ENCODE results near the gene FOXM1. TPM values are rescaled to one million over a fixed set of nuclear protein-coding genes. Genes with fewer than 3 reads are reported as not detected.

FOXM1 gene
- total and polyA plus RNA-seq, 12 donors, result 0.79 to 8.6 (median 2.3) TPM

DNA sequence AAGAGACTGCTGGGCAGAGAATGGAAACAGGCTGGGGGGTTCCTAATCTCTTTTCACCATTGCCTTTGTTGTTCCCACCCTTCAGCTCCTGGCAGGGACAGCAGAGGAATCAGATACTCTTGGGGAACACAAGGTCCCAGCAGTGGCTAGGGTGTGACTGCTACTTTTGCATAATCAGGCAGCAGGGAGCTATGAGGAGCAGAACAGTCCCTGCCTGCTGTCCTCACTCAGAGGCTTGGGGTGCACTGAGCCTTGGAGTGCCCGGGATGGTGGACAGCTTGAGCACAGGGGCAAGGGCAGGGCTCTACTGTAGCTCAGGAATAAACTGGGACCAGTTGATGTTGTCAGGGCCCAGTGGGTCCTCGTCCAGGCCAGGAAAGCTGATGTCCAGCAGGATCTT, 18.6 kb downstream of the FOXM1 start:
- no peak for DNase-seq
- H3K36me3 ChIP-seq (replicated peaks in 1 of 2), result no peaks in the 10 kb centered on the region
- no peaks in the 10 kb centered on the region for H3K4me1 ChIP-seq (replicated peaks in 1 of 2)
- WGBS, 4 donors, result 75 to 83% (median 79%) methylated on average over 1 to 2 of the region's 2 CpGs; no CpG with 5 or more reads in 1 of the 4 donors
- H3K4me3 ChIP-seq, result no peak overlapping the region
- H3K27me3 ChIP-seq, result no peaks in the 10 kb centered on the region
- peak overlapping the region in 1 of 5 donors; percentile 78 for H3K27ac ChIP-seq
- intact Hi-C loops (cut with DNase I), result loop anchor here in 1 of 2 donors (10.0 kb wide), 2 partner anchors 86 to 186 kb away; no protein-coding TSS in a partner anchor
- H3K9me3 ChIP-seq (replicated peaks in 1 of 3), result no peaks in the 10 kb centered on the region
- no peak for TF ChIP-seq POLR2A (IDR thresholded peaks at IDR 0.05)
- TF ChIP-seq, protein P1, sequence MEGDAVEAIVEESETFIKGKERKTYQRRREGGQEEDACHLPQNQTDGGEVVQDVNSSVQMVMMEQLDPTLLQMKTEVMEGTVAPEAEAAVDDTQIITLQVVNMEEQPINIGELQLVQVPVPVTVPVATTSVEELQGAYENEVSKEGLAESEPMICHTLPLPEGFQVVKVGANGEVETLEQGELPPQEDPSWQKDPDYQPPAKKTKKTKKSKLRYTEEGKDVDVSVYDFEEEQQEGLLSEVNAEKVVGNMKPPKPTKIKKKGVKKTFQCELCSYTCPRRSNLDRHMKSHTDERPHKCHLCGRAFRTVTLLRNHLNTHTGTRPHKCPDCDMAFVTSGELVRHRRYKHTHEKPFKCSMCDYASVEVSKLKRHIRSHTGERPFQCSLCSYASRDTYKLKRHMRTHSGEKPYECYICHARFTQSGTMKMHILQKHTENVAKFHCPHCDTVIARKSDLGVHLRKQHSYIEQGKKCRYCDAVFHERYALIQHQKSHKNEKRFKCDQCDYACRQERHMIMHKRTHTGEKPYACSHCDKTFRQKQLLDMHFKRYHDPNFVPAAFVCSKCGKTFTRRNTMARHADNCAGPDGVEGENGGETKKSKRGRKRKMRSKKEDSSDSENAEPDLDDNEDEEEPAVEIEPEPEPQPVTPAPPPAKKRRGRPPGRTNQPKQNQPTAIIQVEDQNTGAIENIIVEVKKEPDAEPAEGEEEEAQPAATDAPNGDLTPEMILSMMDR (IDR thresholded peaks at IDR 0.05), result no peak

DNA sequence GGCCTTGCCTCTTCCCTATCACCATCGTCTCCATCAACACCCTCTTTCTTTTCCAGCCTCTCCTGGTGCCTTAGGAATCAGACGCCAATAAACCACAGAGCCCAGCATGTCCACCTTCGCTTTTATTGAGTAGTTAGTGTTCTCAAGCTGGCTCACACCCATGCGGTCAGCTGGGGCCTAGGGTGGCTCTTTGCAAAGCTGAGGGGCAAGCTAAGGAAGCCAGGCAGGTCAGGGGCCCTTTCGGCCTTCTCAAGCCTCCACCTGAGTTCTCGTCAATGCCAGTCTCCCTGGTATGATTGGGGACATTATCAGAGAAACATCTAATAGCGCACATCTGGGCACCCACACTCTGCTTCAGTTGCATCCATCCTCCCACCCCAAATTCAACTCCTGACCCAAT, 19.4 kb downstream of the FOXM1 start:
- H3K27ac ChIP-seq, result peak overlapping the region in 1 of 5 donors; percentile 78
- WGBS, 4 donors, result 96 to 98% (median 96%) methylated on average over 7 of the region's 7 CpGs
- intact Hi-C loops (cut with DNase I), result loop anchor here in 1 of 2 donors (10.0 kb wide), 2 partner anchors 87 to 187 kb away; no protein-coding TSS in a partner anchor
- no peak for DNase-seq
- H3K27me3 ChIP-seq, result no peaks in the 10 kb centered on the region
- no peak for TF ChIP-seq POLR2A (IDR thresholded peaks at IDR 0.05)
- TF ChIP-seq, protein P1 (IDR thresholded peaks at IDR 0.05), result no peak
- no peak overlapping the region for H3K4me3 ChIP-seq
- H3K4me1 ChIP-seq (replicated peaks in 1 of 2), result no peaks in the 10 kb centered on the region
- no peaks in the 10 kb centered on the region for H3K36me3 ChIP-seq (replicated peaks in 1 of 2)
- no peaks in the 10 kb centered on the region for H3K9me3 ChIP-seq (replicated peaks in 1 of 3)

DNA sequence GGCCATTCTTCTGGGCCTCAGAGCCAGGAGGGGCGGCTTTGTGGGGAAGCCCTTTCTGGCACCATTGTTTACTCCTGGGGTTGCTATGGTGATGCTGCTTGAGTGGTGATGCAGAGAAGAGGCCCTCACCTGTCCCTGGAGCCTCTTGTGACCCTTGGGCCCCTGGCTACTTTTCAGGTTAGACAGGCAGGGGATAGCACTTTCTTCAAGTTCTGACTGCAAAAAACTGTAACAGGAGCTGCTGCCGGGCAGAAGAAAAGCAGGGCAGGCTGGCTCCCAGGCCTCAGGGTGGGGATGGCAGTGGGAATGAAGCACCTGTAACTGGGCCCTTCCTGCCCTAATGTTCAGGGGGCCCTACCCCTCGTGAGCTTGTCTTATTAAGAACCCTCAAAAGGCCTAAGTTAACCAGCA, 19.9 kb downstream of the FOXM1 start, which contains the start of gene TEX52:
Gene TEX52, minus strand, starts transcription at position 19 of the 411 bp plus-strand sequence. Its CDS starts 13 bp downstream, at position 6.
- H3K4me1 ChIP-seq (replicated peaks in 1 of 2), result no peaks in the 10 kb centered on the region
- H3K4me3 ChIP-seq, result no peak within 1 kb of the TSS
- peak within 1 kb of the TSS in 1 of 5 donors; percentile 78 for H3K27ac ChIP-seq
- no peaks in the 10 kb centered on the region for H3K36me3 ChIP-seq (replicated peaks in 1 of 2)
- DNase-seq, result no peak
- intact Hi-C loops (cut with DNase I), result loop anchor here in 1 of 2 donors (10.0 kb wide), 2 partner anchors 88 to 188 kb away; no protein-coding TSS in a partner anchor
- TF ChIP-seq POLR2A (IDR thresholded peaks at IDR 0.05), result no peak
- TF ChIP-seq, protein P1 (IDR thresholded peaks at IDR 0.05), result no peak
- no peaks in the 10 kb centered on the region for H3K9me3 ChIP-seq (replicated peaks in 1 of 3)
- WGBS, 4 donors, result 88 to 100% (median 91%) methylated on average over 2 to 3 of the region's 3 CpGs
- no peaks in the 10 kb centered on the region for H3K27me3 ChIP-seq

DNA sequence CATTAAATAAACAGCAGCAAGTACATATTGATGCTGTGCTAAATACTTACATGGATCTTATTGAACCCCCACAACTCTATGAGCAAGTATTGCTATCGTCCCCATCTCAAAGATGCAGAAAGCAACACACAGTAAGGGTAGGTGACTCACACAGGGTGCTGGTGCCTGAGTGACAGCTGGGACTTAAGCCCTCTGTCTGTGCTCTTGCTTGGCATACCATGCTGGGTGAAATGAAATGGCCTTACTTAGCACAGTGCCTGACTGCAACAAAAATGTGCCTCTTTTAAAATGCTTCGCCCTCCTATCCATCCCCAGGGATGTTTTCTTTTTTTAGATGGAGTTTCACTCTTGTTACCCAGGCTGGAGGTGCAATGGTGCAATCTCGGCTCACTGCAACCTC, 20.9 kb downstream of the FOXM1 start:
- TF ChIP-seq, protein P1 (IDR thresholded peaks at IDR 0.05), result no peak
- no peak for TF ChIP-seq POLR2A (IDR thresholded peaks at IDR 0.05)
- Histone ChIP-seq H3K27ac (no peak overlapping the region), H3K4me3 (no peak overlapping the region), H3K9me3 (replicated peaks in 1 of 3) (no peaks in the 10 kb centered on the region), H3K4me1 (replicated peaks in 1 of 2) (no peaks in the 10 kb centered on the region), H3K27me3 (no peaks in the 10 kb centered on the region), H3K36me3 (replicated peaks in 1 of 2) (no peaks in the 10 kb centered on the region)
- DNase-seq, result no peak
- intact Hi-C loops (cut with DNase I), result loop anchor here in 1 of 2 donors (10.0 kb wide), 2 partner anchors 89 to 189 kb away; no protein-coding TSS in a partner anchor
- 93 to 100% (median 95%) methylated on average over 3 of the region's 3 CpGs for WGBS, 4 donors
